ENCODE data around the gene ZNF146. TPM values are rescaled to one million over a fixed set of nuclear protein-coding genes. Genes with fewer than 3 reads are reported as not detected.

The ZNF146 gene
- total RNA-seq, 1 donor from 2014 or later = 21.2 TPM

Other genes with a start within 250 kb of the ZNF146 start
- gene SDHAF1, start 219.9 kb upstream of the ZNF146 start, total RNA-seq = 107 TPM
- gene SYNE4, start 206.3 kb upstream of the ZNF146 start, total RNA-seq = not detected
- 35.3 TPM for gene ALKBH6, start 200.9 kb upstream of the ZNF146 start, total RNA-seq
- 43.2 TPM for gene CLIP3, start 182.2 kb upstream of the ZNF146 start, total RNA-seq
- not detected for gene THAP8, start 160.8 kb upstream of the ZNF146 start, total RNA-seq
- not detected for gene WDR62, start 160.2 kb upstream of the ZNF146 start, total RNA-seq
- gene OVOL3, start 104.0 kb upstream of the ZNF146 start, total RNA-seq = not detected
- 21.0 TPM for gene POLR2I, start 100.2 kb upstream of the ZNF146 start, total RNA-seq
- gene TBCB, start 99.6 kb upstream of the ZNF146 start, total RNA-seq = 129 TPM
- 168 TPM for gene CAPNS1, start 75.0 kb upstream of the ZNF146 start, total RNA-seq
- 51.2 TPM for gene COX7A1, start 62.7 kb upstream of the ZNF146 start, total RNA-seq
- gene ZNF565, start 441 bp upstream of the ZNF146 start, total RNA-seq = 1.9 TPM
- gene ZFP14, start 164.1 kb downstream of the ZNF146 start, total RNA-seq = 1.2 TPM
- gene ZFP82, start 203.5 kb downstream of the ZNF146 start, total RNA-seq = 1.3 TPM